ENCODE measurements around the gene AVEN. TPM values are rescaled to one million over a fixed set of nuclear protein-coding genes. Genes with fewer than 3 reads are reported as not detected.

The AVEN gene
- total and polyA plus RNA-seq, 2 experiments from 2014 or later = 7.7 to 10.3 TPM

DNA sequence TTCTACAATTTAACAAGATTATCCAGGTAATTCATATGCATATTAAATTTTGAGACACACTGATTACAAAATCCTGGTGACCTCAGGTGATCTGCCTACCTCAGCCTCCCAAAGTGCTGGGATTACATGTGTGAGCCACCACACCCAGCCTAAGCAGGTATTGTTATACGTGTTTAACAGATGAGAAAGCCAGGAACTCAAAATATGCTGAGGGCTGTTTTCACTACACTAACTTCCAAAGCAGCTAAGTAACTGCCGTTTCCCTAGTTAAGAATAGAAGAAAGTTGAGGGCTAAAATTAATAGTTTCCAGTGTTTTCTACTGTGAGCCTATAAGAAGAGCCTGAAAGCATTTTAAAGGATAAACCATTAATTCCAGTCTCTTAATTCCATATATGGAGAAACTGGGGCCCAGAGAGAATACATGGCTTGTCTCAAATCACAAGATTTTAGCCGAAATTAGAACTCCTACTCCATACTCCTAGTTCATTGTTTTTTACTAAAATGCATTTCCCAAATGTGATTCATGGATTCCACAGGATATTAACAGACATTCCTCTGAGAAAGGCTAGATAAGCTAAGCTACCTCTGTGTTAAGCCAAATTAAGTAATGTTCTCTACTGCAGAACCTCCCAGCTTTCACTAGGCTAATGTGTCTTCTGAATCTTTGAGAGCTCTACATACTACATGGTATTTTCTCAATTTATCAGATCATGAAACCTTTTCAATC, 17.0 kb upstream of the AVEN start (continued):
- TF ChIP-seq STAT1 (IDR thresholded peaks at IDR 0.05; ENCODE audit: unreplicated experiment) (no peak), JUNB (IDR thresholded peaks at IDR 0.05; ENCODE audit: unreplicated experiment) (no peak)
- TF ChIP-seq, protein P1, sequence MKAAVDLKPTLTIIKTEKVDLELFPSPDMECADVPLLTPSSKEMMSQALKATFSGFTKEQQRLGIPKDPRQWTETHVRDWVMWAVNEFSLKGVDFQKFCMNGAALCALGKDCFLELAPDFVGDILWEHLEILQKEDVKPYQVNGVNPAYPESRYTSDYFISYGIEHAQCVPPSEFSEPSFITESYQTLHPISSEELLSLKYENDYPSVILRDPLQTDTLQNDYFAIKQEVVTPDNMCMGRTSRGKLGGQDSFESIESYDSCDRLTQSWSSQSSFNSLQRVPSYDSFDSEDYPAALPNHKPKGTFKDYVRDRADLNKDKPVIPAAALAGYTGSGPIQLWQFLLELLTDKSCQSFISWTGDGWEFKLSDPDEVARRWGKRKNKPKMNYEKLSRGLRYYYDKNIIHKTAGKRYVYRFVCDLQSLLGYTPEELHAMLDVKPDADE (IDR thresholded peaks at IDR 0.05) = no peak

DNA sequence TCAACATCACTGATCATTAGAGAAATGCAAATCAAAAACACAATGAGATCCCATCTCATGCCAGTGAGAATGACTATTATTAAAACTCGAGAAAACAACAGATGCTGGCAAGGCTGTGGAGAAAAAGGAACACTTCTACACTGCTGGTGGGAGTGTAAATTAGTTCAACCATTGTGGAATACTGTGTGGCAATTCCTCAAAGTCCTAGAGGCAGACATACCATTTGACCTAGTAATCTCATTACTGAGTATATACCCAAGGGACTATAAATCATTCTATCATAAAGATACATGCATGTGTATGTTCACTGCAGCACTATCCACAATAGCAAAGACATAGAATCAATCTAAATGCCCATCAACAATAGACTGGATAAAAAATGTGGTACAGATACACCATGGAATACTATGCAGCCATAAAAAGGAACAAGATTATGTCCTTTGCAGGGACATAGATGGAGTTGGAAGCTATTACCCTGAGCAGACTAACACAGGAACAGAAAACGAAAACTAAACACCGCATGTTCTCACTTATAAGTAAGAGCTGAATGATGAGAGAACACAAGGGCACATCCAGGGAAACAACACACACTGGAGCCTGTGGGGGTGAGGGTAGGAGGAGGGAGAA, 15.2 kb upstream of the AVEN start:
- H4K20me1 ChIP-seq (replicated peaks; ENCODE audit: insufficient read depth) = no peaks in the 10 kb centered on the region
- Mint-ChIP-seq H3K4me1 (no peaks in the 10 kb centered on the region), H3K27ac (no peak overlapping the region), H3K4me3 (no peak overlapping the region), H3K27me3 (ENCODE audit: insufficient read depth, low read depth, poor library complexity) (peaks cover 2% of the 10 kb centered on the region), H3K36me3 (ENCODE audit: low read depth) (peaks cover 5% of the 10 kb centered on the region; the same call in 2 of the 3 replicates), H3K9me3 (peaks cover 23% of the 10 kb centered on the region)
- H3K4me1 ChIP-seq (ENCODE audit: insufficient read depth) = no peaks in the 10 kb centered on the region
- H2AFZ ChIP-seq = no peak overlapping the region
- H3K36me3 ChIP-seq (ENCODE audit: insufficient read depth) = no peaks in the 10 kb centered on the region
- H3K4me2 ChIP-seq = no peak overlapping the region
- H3K27me3 ChIP-seq (ENCODE audit: insufficient read depth) = no peaks in the 10 kb centered on the region
- H3K79me2 ChIP-seq (replicated peaks; ENCODE audit: insufficient read depth) = no peaks in the 10 kb centered on the region
- H3K9me2 ChIP-seq (ENCODE audit: insufficient read depth) = 0 out of 2 replicates have a peak, but pooled peaks cover 3% of the 10 kb centered on the region
- ATAC-seq (no peak), DNase-seq (ENCODE audit: low spot score) (no peak)
- H3F3A ChIP-seq (replicated peaks; ENCODE audit: low read depth) = no peaks in the 10 kb centered on the region
- no peak overlapping the region for H3K4me3 ChIP-seq
- no peak overlapping the region for H3K27ac ChIP-seq (ENCODE audit: low read depth)
- TF ChIP-seq EZH2phosphoT487 (IDR thresholded peaks at IDR 0.05; ENCODE audit: unreplicated experiment) = no peak
- TF ChIP-seq, protein P2, sequence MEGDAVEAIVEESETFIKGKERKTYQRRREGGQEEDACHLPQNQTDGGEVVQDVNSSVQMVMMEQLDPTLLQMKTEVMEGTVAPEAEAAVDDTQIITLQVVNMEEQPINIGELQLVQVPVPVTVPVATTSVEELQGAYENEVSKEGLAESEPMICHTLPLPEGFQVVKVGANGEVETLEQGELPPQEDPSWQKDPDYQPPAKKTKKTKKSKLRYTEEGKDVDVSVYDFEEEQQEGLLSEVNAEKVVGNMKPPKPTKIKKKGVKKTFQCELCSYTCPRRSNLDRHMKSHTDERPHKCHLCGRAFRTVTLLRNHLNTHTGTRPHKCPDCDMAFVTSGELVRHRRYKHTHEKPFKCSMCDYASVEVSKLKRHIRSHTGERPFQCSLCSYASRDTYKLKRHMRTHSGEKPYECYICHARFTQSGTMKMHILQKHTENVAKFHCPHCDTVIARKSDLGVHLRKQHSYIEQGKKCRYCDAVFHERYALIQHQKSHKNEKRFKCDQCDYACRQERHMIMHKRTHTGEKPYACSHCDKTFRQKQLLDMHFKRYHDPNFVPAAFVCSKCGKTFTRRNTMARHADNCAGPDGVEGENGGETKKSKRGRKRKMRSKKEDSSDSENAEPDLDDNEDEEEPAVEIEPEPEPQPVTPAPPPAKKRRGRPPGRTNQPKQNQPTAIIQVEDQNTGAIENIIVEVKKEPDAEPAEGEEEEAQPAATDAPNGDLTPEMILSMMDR (conservative IDR thresholded peaks at IDR 0.05; ENCODE audit: low read depth in 2 of 2) = no peak
- no peak for TF ChIP-seq NANOG (IDR thresholded peaks at IDR 0.05; ENCODE audit: borderline replicate concordance)
- no peak for TF ChIP-seq POLR2AphosphoS5 (IDR thresholded peaks at IDR 0.05; ENCODE audit: low read depth)
- TF ChIP-seq, protein P3, sequence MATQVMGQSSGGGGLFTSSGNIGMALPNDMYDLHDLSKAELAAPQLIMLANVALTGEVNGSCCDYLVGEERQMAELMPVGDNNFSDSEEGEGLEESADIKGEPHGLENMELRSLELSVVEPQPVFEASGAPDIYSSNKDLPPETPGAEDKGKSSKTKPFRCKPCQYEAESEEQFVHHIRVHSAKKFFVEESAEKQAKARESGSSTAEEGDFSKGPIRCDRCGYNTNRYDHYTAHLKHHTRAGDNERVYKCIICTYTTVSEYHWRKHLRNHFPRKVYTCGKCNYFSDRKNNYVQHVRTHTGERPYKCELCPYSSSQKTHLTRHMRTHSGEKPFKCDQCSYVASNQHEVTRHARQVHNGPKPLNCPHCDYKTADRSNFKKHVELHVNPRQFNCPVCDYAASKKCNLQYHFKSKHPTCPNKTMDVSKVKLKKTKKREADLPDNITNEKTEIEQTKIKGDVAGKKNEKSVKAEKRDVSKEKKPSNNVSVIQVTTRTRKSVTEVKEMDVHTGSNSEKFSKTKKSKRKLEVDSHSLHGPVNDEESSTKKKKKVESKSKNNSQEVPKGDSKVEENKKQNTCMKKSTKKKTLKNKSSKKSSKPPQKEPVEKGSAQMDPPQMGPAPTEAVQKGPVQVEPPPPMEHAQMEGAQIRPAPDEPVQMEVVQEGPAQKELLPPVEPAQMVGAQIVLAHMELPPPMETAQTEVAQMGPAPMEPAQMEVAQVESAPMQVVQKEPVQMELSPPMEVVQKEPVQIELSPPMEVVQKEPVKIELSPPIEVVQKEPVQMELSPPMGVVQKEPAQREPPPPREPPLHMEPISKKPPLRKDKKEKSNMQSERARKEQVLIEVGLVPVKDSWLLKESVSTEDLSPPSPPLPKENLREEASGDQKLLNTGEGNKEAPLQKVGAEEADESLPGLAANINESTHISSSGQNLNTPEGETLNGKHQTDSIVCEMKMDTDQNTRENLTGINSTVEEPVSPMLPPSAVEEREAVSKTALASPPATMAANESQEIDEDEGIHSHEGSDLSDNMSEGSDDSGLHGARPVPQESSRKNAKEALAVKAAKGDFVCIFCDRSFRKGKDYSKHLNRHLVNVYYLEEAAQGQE (IDR thresholded peaks at IDR 0.05; ENCODE audit: unreplicated experiment) = no peak
- no peak for TF ChIP-seq CREB1 (CRISPR knock-in tag; IDR thresholded peaks at IDR 0.05; ENCODE audit: low read depth)
- no peak for TF ChIP-seq ZNF331 (CRISPR knock-in tag; IDR thresholded peaks at IDR 0.05; ENCODE audit: low read depth)
- TF ChIP-seq ZNF114 (CRISPR knock-in tag; IDR thresholded peaks at IDR 0.05) = no peak
- no peak for TF ChIP-seq STAT1 (IDR thresholded peaks at IDR 0.05; ENCODE audit: unreplicated experiment)
- TF ChIP-seq JUNB (IDR thresholded peaks at IDR 0.05; ENCODE audit: unreplicated experiment) = no peak
- TF ChIP-seq EZH2 (IDR thresholded peaks at IDR 0.05; ENCODE audit: low read depth, unreplicated experiment) = no peak

All from GM23338 (cell line).